HG03558 (cell line): ENCODE measurements around the gene TTLL3.
"Not testable (repeated sequence)": the region's sequence is repeated elsewhere in the genome, so short reads cannot be mapped to it uniquely, and the experiment has no call there.

Experiments used
- ATAC-seq: cut with Tn5 transposase; IDR thresholded peaks from one replicate; pipeline ENCODE4 v1.9.1; 2021; ENCODE audit warnings: moderate number of reproducible peaks; ENCODE audit not compliant: unreplicated experiment; ENCODE audit errors: extremely low read depth

The TTLL3 gene, protein sequence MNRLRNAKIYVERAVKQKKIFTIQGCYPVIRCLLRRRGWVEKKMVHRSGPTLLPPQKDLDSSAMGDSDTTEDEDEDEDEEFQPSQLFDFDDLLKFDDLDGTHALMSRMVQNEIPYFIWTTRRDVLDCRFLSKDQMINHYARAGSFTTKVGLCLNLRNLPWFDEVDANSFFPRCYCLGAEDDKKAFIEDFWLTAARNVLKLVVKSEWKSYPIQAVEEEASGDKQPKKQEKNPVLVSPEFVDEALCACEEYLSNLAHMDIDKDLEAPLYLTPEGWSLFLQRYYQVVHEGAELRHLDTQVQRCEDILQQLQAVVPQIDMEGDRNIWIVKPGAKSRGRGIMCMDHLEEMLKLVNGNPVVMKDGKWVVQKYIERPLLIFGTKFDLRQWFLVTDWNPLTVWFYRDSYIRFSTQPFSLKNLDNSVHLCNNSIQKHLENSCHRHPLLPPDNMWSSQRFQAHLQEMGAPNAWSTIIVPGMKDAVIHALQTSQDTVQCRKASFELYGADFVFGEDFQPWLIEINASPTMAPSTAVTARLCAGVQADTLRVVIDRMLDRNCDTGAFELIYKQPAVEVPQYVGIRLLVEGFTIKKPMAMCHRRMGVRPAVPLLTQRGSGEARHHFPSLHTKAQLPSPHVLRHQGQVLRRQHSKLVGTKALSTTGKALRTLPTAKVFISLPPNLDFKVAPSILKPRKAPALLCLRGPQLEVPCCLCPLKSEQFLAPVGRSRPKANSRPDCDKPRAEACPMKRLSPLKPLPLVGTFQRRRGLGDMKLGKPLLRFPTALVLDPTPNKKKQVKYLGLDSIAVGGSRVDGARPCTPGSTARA

DNA sequence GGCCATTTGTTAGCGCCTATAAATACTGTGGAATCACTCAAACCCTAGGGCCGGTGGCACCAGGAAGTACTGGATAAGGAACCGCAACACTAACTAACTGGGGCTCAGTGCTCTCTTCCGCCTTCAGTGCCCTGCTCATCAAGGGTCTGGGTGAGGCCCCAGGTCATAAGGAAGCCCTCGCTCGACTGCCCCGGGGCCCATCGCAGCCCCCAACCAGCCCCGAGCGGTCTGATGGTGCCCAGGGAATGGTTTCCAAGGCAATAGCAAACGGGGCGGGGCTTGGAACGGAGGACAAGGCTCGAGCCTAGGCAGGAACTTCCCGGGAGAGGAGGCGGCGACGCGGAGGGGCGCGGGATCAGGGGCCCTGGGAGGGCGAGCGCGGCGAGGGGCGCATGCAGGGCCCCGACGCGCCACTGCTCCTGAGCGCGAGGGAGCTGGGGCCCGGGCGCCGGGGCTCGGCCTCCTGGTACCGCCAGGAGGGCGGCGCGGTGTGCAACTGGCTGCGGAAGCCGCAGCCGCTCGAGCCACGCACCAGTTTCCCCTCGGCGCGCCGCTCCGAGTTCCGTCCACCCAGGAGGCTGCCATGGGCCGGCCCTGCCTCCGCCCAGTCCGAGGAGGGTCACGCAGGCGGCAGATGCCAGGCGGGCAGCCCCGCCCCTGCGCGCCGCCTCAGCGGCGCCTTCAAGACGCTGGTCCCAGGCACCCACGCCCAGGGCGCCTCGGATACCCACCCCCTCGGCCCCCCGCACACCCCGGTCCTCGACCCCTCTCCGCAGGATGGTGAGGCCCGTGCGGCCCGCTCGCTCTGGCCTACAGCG lies at the start of gene TTLL3:
Gene TTLL3, plus strand, starts transcription at position 648 of the 818 bp plus-strand sequence. CDS start 400 bp downstream, outside the sequence.
- ATAC-seq = no peak

DNA sequence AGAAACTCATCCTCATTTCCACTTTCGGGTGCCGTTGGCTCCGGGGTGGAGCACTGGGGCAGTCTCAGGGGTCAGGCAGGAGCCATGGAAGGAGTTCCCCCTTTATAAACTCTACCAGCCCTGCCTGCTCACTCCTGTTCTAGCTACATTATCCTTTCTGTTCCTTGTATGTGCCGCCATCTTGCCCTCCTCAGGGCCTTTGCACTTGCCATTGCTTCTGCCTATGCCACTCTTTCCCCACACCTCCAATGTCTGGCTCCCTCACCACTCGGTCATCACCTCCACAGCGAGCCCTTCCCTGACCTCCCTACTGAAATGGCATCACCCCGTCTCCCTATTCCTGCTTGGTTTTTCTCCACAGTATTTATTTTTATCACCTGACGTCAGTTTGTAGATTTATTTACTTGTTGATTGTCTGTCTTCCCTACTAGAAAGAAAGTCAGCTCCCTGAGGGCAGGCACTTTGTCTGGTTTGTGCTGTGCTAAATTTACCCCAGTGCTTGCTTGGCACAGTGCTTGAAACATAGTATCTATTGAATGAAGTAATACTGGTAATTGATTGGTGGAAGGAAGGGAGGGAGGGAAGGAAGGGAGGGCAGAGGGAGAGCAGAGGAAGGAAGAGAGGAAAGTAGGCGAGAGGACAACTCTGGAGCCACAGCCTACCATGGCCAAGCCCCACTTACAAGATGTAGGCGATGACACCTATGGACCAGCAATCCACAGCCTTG lies 49.1 kb upstream of the TTLL3 start:
- ATAC-seq = no peak

DNA sequence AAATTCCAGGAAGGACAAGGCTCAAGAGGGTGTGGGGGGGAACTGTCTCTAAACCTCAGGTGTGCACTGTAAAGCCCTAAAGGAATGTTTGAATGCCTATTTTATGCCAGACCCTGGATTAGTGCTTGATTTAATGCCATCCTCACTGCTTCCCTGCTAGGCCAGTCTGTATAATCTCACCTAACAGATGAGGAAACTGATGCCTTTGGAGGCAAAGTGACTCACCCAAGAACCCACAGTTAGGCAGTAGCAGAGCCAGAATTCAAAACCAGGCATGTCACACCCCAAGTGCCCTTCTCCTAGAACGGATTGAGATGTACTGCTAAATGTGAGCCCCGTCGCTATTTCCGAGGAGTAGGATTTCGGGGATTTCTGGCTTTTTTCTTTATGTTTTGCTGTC lies 48.1 kb upstream of the TTLL3 start:
- ATAC-seq = no peak

DNA sequence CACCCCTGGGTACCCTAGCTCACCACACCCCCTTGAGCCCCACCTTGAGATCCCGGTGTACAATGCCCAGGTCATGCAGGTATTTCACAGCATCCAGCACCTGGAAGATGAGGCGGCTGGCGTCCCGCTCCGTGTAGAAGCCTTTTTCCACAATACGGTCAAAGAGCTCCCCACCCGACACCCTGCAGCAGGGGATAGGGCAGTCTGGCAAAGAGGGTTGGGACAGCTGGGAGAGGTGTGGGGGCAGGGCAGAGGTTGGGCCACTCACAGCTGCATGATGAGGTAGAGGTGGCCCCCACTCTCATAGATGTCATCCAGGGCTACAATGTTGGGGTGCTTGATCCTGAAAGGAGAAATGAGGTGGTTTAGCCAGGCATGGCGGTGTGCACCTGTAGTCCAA lies 47.2 kb upstream of the TTLL3 start:
- no peak for ATAC-seq

DNA sequence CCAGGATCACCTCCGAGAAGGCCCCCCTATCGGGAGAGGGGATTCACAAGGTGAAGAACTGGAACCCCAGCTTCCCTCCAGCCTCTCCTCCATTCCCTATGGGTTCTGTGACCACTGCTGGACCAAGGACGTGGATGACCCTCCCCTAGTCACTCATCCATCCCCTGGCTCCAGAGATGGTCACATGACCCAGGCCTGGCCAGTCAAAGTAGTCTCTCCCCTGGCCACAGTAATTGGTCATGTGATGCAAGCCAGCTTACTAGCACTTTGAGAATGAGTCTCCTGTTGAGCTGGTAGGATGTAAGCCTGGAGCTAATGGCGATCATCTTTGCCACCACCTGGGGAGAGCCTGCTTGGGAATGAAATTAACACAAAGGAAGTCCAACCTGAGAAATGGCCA lies 44.2 kb upstream of the TTLL3 start:
- no peak for ATAC-seq

DNA sequence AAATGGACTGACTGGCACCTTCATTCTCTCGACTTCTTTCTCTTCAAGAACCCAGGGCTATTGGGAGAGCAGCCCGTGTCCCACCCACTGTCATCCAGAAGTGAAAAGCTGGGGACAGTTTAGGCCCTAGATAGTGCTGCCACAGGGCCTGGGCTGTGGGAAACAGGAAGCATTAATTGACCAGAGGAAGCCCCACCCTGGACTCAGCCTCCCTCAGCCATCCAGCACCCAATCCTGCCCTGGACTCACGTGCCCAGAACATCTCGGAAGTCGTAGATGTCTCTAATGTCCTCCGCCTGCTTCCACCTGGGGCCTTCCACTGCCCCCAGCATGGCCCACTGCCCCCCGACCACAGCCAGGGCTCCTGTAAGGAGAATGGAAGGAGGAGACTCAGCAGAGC lies 42.6 kb upstream of the TTLL3 start:
- no peak for ATAC-seq

DNA sequence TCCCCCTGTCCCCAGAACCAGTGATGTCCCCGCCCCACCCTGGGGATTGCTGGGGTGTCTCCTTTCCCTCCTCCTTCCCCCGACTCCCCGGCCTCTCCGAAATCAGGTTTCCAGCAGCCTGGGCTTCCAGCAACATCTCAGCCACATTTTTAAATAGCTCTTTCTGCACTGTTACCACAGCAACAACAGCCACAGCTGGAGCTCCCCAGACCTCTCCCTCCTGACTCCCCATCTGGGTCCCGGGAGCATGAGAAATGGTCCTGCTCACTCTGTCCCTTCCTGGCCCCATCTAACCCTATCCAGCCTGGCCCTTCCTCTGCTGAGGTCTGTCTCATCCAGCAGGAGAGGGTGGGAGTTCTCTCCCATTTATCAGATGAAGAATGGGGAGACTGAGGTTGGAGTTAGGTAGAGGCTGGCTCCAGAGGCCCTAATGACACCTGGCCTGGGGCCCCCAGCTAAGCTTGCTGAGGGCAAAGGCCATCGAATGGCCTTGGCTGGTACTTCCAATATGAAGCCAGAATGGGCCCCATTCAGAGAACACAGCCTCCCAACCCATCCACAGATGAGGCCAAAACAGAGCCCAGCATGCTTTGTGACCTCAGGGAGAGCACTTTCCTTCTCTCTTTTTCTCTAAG lies 41.8 kb upstream of the TTLL3 start:
- no peak for ATAC-seq

DNA sequence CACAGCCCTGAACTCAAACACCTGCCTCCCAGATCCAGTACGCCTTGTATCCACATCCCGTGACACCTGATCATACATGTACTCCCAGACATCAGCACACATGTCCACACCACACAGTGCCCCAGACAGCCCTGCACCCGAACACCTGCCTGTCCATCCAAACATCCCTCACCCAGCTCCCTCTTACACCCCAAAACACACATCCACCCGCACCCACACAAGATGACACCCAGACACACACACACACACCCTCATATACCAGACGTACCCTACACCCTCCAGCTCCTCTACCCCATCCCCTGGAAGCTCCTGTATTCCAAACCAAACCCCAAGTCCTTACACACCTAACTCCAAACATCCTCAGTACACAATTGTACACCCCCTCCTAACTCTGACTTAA lies 41.0 kb upstream of the TTLL3 start:
- ATAC-seq = no peak

DNA sequence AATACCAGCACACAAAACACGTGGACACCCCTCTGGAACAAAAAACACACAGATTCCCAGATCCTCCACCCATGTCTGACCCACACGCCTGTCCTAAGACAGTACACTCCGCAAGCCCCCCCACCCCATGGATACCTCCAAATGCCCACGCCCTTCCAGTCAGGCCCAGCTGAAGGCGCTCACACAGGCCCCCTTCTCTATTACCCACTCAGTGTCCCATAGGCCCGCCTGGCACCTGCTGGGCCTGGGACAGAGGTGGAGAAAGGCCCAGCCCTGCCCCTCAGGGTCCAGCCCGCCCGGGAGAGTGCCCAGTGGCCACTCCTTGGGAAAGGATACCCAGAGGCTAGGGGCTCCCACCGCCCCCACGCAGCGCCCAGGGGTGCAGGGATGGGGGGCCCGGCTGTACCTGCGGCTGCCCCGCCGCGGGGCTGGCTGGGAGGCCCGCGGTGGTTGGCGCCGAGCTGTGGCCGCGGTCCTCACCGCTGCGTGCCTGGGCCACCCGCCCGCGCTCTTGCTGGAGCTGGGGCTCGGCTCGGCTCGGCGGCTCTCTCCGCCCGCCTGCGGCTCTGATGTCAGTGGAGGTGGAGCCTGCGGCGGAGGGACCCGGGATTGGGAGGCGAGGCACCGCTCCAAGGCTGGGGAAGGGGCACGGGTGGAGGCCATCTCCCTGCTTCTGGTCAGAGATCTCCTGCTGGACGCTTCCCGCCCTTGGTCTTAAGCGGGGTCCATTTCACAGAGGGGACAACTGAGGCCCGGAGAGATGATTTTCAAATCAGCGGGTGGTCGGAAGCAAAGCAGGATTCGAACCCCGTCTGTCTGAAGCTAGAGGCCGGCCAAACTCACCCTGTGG lies 40.4 kb upstream of the TTLL3 start, which contains the start of gene CAMK1:
Gene CAMK1, minus strand, starts transcription at position 522 of the 850 bp plus-strand sequence. CDS start 2,198 bp downstream, outside the sequence.
- no peak for ATAC-seq

DNA sequence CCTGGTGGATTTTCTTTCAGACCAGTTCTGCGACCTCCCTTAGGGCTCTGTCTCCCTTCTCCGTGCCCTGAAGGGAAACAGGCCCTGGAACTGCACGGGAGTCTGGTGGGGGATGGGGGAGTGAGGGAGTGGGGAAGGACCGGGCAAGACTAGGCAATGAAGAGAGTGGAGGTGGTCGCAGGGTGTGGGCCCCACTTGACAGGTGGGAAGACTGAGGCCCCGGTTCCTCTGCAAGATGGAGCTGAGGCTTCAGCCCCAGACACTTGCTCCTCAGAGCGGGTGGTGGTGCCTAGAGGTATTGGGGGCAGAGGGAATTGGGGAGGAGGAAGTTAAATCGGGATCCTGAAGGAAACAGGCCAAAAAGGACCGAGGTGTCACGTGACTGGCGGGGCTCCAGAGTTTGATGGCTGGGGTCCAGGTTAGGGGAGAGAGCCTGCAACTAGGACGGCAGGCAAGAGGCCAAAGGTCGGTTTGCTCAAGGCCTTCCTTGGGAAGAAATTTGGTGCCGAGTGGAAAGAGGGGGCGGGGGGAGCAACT lies 39.7 kb upstream of the TTLL3 start:
- no peak for ATAC-seq

DNA sequence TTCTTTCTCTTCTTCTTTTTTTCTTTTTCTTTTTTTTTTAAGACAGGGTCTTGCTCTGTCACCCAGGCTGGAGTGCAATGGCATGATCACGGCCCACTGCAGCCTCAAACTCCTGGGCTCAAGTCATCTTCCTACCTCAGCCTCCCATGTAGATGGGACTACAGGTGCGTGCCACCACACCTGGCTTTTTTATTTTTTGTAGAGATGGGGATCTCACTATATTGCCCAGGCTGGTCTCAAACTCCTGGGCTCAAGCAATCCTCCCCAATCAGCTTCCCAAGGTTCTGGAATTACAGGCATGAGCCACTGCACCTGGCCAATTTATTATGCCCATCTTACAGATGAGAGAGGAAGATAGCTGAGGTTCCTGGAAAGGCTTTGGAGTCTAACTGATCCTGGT lies 39.1 kb upstream of the TTLL3 start:
- not testable (repeated sequence) for ATAC-seq

DNA sequence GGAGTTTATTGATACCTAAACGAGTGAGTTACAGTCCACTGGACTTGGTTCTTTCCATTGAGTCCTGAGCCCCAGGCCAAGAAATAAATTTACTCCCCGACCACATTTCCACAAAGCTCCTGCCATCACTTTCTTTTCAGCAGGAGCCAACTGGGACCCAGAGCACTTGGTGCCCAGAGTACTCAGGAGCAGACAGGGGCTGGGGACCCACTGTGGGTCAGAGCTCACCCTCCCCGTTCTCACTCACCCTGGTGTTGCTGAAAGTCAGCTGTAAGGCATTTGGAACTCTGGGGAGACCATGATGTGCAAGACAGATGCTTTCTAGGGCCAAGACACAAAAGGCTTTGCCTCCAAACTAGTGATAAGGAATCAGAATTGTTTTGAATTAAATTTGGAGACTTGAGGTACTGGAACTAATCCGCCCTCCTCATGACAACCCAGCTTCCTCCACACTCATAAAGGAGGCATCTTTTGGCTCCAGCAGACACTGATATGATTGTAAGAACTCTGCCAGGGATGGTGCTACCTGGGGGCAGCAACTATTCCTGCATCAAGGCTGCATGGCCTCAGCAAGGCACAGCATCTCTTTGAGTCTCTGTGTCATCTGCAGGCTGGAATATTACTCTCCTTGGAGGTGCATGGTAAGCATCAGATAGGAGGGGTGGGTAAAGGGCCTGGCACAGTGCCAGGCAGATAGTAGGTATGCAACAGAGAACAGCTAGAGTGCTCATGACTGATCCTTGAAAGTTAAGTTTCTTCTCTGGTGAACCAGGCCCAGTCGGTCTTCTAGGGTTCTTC lies 33.0 kb upstream of the TTLL3 start:
- ATAC-seq = no peak

DNA sequence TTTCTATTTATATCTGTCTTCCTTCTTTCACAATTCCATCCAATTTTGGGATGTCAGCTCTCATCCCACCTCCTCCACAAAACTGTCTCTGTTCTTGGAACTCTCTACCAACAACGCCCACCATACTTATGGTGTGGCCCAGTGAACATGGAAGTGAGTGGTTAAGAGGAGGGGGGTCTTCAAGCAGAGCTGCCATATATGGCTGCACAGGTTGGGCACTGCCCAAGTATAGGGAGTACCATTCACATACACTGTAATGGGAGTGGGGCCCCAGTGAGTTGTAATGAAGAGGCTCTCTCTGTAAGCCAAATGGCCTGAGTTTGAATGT lies 32.4 kb upstream of the TTLL3 start:
- no peak for ATAC-seq

DNA sequence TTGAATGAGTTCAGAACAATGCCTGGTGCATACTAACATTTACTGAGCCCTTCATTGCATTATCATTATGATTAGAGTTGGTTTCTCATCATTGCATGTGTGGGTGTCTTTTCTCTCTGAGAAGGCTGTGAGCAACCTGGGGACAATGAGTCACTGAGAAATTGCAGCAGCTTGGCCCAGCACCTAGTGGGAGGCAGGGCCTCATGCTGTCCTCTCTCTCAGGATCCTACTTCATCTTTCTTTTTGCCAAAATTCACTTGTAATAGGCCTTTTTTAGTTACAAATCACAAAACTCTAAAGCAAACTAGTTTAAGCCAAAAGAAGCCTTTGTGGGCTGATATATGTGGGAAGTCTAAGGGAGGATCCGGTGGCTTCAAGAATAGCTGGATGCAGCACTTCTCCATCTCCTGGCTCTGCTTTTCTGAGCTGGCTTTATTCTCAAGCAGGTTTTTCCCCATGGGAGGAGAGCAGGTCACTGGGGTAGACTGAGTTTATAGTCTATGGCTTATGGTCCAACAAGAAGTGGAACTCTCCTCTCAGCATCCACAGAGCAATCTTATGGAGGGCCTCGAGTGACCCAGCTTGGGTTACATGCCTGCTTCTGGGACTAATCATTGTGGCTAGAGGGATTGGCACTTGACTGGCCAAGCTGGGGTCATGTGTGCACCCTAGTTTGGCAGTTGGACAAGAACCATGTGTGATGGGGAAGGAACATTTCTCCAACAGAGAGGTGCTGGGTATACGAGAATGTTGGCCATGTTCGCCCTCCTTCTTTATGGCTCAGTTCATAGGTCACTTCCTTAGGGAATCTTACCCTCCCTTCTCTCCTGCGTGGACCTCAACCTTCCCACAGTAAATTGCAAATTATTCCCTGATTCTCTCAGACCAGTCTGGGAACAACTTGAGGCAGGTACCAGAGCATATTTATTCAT lies 31.7 kb upstream of the TTLL3 start:
- no peak for ATAC-seq

DNA sequence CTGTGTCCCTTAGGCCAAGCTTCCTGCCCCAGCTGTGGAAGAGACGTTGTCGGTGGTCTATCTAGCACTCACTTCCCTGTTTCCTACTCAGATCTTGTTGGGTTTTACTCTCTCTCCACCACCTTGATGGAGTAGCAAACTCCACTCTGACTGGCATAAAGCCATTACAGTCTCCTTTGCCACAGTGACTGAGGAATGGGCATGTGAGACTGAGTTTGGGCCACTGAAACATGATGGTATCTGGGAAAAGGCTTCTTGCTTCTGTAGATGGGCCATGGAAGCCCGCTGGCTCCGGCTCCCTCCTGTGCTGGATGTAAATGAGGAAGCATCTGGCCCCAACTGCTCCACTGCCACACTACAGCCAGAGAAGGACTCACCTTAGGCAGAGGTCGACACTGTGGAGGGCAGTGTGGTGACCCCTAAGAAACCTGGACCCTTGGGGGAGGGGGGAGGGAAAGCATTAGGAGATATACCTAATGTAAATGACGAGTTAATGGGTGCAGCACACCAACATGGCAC lies 30.9 kb upstream of the TTLL3 start:
- ATAC-seq = no peak

DNA sequence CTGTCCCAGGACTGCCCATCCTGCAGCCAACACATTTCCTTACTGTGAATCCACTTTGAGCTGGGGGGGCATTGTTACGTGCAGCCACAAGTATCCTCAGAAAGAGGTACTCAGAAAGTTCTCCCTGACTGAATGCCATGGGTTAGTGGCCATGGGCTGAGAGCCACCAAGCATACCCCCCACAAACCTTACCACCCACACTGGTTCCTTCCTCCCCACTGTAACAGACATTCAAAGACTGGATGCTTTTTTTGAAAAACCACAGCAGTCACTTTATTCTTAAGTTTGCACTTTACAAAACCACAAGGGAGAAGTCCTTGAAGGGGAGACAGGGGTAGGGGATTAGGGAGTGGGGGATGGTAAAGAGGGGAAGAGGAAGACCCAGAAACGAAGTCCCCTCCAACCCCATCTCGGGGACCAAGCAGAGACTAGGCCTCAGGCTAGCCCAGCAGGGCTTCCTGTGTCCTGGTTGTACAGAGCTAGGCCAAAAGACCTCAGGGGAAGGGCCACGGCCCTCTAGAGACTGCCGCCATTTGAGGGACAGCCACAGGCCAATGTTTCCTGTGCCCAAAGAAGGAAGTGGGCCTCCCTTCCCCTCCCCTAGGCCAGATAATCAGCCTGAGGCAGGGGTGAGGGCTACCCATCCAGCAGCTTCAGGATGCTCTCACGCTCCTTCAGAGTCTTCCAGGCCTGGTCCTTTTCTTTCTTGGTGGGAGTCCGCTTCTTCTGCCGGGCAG lies 30.2 kb upstream of the TTLL3 start:
- ATAC-seq = no peak
